ENCODE data around the gene SLC46A3.

DNA sequence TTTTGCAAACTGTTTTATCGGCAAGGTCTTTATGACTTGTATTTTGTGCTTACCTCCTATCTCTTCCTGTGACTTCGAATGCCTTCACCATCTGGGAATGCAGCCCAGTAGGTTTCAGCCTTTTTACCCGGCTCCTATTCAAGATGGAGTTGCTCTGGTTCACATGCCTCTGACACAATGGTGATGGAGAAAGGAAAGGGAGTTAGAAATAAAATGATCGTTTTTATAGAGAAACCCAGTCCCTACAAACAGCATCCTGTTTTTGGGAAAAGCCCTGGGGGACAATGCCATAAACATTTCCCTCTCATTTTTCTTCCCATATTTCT lies 27.5 kb upstream of the SLC46A3 start:
- TF ChIP-seq, protein P1, sequence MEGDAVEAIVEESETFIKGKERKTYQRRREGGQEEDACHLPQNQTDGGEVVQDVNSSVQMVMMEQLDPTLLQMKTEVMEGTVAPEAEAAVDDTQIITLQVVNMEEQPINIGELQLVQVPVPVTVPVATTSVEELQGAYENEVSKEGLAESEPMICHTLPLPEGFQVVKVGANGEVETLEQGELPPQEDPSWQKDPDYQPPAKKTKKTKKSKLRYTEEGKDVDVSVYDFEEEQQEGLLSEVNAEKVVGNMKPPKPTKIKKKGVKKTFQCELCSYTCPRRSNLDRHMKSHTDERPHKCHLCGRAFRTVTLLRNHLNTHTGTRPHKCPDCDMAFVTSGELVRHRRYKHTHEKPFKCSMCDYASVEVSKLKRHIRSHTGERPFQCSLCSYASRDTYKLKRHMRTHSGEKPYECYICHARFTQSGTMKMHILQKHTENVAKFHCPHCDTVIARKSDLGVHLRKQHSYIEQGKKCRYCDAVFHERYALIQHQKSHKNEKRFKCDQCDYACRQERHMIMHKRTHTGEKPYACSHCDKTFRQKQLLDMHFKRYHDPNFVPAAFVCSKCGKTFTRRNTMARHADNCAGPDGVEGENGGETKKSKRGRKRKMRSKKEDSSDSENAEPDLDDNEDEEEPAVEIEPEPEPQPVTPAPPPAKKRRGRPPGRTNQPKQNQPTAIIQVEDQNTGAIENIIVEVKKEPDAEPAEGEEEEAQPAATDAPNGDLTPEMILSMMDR (conservative IDR thresholded peaks at IDR 0.05; ENCODE audit: low read depth in 2 of 2): no peak
- TF ChIP-seq, protein P2, sequence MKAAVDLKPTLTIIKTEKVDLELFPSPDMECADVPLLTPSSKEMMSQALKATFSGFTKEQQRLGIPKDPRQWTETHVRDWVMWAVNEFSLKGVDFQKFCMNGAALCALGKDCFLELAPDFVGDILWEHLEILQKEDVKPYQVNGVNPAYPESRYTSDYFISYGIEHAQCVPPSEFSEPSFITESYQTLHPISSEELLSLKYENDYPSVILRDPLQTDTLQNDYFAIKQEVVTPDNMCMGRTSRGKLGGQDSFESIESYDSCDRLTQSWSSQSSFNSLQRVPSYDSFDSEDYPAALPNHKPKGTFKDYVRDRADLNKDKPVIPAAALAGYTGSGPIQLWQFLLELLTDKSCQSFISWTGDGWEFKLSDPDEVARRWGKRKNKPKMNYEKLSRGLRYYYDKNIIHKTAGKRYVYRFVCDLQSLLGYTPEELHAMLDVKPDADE (IDR thresholded peaks at IDR 0.05): no peak
- TF ChIP-seq NANOG (IDR thresholded peaks at IDR 0.05; ENCODE audit: borderline replicate concordance) (no peak), REST (IDR thresholded peaks at IDR 0.05; ENCODE audit: unreplicated experiment) (no peak), EZH2 (IDR thresholded peaks at IDR 0.05; ENCODE audit: low read depth, unreplicated experiment) (no peak), POLR2AphosphoS5 (IDR thresholded peaks at IDR 0.05; ENCODE audit: low read depth) (no peak)

Data from GM23338 (cell line).